Activated CD8-positive, alpha-beta T cell treated with anti-CD3 and anti-CD28 coated beads for 36 hours (primary cell): ENCODE measurements around the gene LNP1. TPM values are rescaled to one million over a fixed set of nuclear protein-coding genes. Genes with fewer than 3 reads are reported as not detected.

Experiments
- ATAC-seq: fragments of 200-7000 bp; cut with Tn5 transposase; one replicate; pipeline ENCODE4 v1.10.0; 2021; ENCODE audit warnings: mild to moderate bottlenecking, moderate library complexity
- CTCF ChIA-PET: fragments of 350-600 bp; sonication (Branson Sonifier 250); formaldehyde crosslinking; loops from one replicate; lab custom pipeline; 2021; ENCODE audit warnings: antibody characterized with exemption; lab: Charles Lee
- POLR2A ChIA-PET: fragments of 350-600 bp; sonication (Branson Sonifier 250); formaldehyde crosslinking; loops from one replicate; lab custom pipeline; 2021; ENCODE audit warnings: antibody characterized with exemption; lab: Charles Lee
- DNase-seq: peaks from one replicate; pipeline ENCODE4 v3.0.0-alpha.2; 2020
- H3K27ac Mint-ChIP-seq: one replicate; pipeline ENCODE4 v1.8.0; 2021; ENCODE audit warnings: mild to moderate bottlenecking, mixed read lengths
- H3K27me3 Mint-ChIP-seq: one replicate; pipeline ENCODE4 v1.8.0; 2021; ENCODE audit warnings: mixed read lengths
- H3K36me3 Mint-ChIP-seq: one replicate; pipeline ENCODE4 v1.8.0; 2021; ENCODE audit warnings: low read depth, mixed read lengths
- H3K4me1 Mint-ChIP-seq: one replicate; pipeline ENCODE4 v1.8.0; 2021; ENCODE audit warnings: low read depth, mixed read lengths
- H3K4me3 Mint-ChIP-seq: one replicate; pipeline ENCODE4 v1.8.0; 2021; ENCODE audit warnings: mild to moderate bottlenecking, moderate library complexity, mixed read lengths
- H3K9me3 Mint-ChIP-seq: one replicate; pipeline ENCODE4 v1.8.0; 2021; ENCODE audit warnings: mixed read lengths
- CTCF ChIP-seq: fragments of 200-600 bp; IDR thresholded peaks from one replicate; pipeline ENCODE4 v1.8.0; 2022; ENCODE audit warnings: antibody characterized with exemption, mild to moderate bottlenecking
- intact Hi-C: fragments of 100-400 bp; cut with micrococcal nuclease; formaldehyde crosslinking; loops from one replicate; pipeline ENCODE4 v1.10.0; 2022
- total RNA-seq, 2 experiments: library from RNA; stranded (reverse); gene quantifications; one replicate each; pipeline ENCODE4 v1.2.3, GENCODE V29; 2021

LNP1 gene
- total RNA-seq, 2 experiments from 2014 or later, result 2.5 TPM

- no peak for TF ChIP-seq CTCF
- intact Hi-C loops, result no loop called here
- ChIA-PET CTCF (interaction anchor here (1.6 kb wide), 1 partner anchor 11 kb away, joined by 3 read pairs; the partner anchor contains the start of gene TMEM45A), POLR2A (interaction anchor here (0.6 kb wide), 1 partner anchor 406 kb away, joined by 3 read pairs; no protein-coding TSS in a partner anchor)
- Mint-ChIP-seq H3K9me3 (no peaks in the 10 kb centered on the region), H3K4me1 (no peaks in the 10 kb centered on the region), H3K27me3 (peaks cover 27% of the 10 kb centered on the region), H3K36me3 (no peaks in the 10 kb centered on the region), H3K27ac (no peak overlapping the region), H3K4me3 (no peak overlapping the region)
- ATAC-seq, result no peak
- no peak for DNase-seq
Measured at GRCh38 chr3:100503448-100503847, 102.1 kb downstream of the LNP1 start.

Other genes with a start within 250 kb of the LNP1 start
- 10 to 100 TPM; 14.4 to 20.5 TPM for gene TBC1D23, start 140.5 kb upstream of the LNP1 start, total RNA-seq
- 10 to 100 TPM; 64.2 TPM for gene NIT2, start 66.8 kb upstream of the LNP1 start, total RNA-seq
- 10 to 100 TPM; 56.2 to 57.8 TPM for gene TOMM70, start 450 bp upstream of the LNP1 start, total RNA-seq
- 1 to 10 TPM; 1.1 to 1.8 TPM for gene TMEM45A, start 91.1 kb downstream of the LNP1 start, total RNA-seq
- gene ADGRG7, start 208.1 kb downstream of the LNP1 start, total RNA-seq, result 10 to 100 TPM; 21.2 to 24.7 TPM